Breast epithelium (tissue), 4 donors: ENCODE data around the gene NELL1. TPM values are rescaled to one million over a fixed set of nuclear protein-coding genes. Genes with fewer than 3 reads are reported as not detected.

ENCODE experiments used
- DNase-seq, 2 donors: peaks; one replicate each; pipeline ENCODE4 v3.0.0-alpha.2; 2019; ENCODE audit warnings: low spot score in 2 of 2
- H3K27ac ChIP-seq, 2 donors: fragments of 200-600 bp; sonication (generic) in 1 of 2; one replicate each; pipeline ENCODE4 v1.5.1; 2016 to 2019; ENCODE audit warnings: mild to moderate bottlenecking in 1 of 2
- H3K27me3 ChIP-seq, 2 donors: fragments of 200-600 bp; sonication (generic) in 1 of 2; one replicate each; pipeline versions ENCODE4 v1.5.1 to v1.6.0; 2017 to 2019; ENCODE audit warnings: control low read depth in 1 of 2, mild to moderate bottlenecking in 1 of 2
- H3K36me3 ChIP-seq: fragments of 200-600 bp; one replicate; pipeline ENCODE4 v1.5.1; 2019
- H3K4me1 ChIP-seq, 2 donors: fragments of 200-600 bp; sonication (generic); one replicate each; pipeline ENCODE4 v1.5.1; 2016 to 2019; ENCODE audit warnings: control low read depth in 1 of 2
- H3K4me3 ChIP-seq, 3 donors: fragments of 200-600 bp; sonication (generic); 1 replicate in 2 of 3; 2 replicates in 1 of 3; pipeline ENCODE4 v1.5.1; 2016 to 2019; ENCODE audit warnings: mild to moderate bottlenecking in 3 of 3, moderate library complexity in 2 of 3
- H3K9me3 ChIP-seq, 2 donors: fragments of 200-600 bp; sonication (generic) in 1 of 2; one replicate each; pipeline ENCODE4 v1.5.1; 2016 to 2019; ENCODE audit warnings: control low read depth in 1 of 2
- POLR2A ChIP-seq: fragments of 450-650 bp; IDR thresholded peaks from one replicate; pipeline ENCODE4 v1.6.1; 2016; ENCODE audit warnings: antibody characterized with exemption, mild to moderate bottlenecking, moderate library complexity
- POLR2AphosphoS5 ChIP-seq, 3 donors: sonication (generic); formaldehyde crosslinking; IDR thresholded peaks; one replicate each; pipeline ENCODE4 v1.6.1; 2017; ENCODE audit warnings: antibody characterized with exemption in 3 of 3
- intact Hi-C: fragments of 100-400 bp; cut with DNase I; formaldehyde crosslinking; loops from one replicate; pipeline ENCODE4 v1.15.1; 2023; ENCODE audit warnings: low total_unique reads
- total RNA-seq, 3 donors: library from RNA; depleted of rRNA; stranded (reverse); fragments of >200 nt; gene quantifications; one replicate each; pipeline ENCODE4 v1.1.0, GENCODE V29; 2016
- TF ChIP-seq, protein P1 (sequence below), 3 donors: fragments of 450-650 bp; IDR thresholded peaks; one replicate each; pipeline ENCODE4 v1.5.1; 2016 to 2017; ENCODE audit warnings: antibody characterized with exemption in 3 of 3, mild to moderate bottlenecking in 3 of 3, moderate library complexity in 3 of 3

Gene NELL1
- total RNA-seq, 3 donors from 2014 or later, result 0.15 TPM; not detected in 2

DNA sequence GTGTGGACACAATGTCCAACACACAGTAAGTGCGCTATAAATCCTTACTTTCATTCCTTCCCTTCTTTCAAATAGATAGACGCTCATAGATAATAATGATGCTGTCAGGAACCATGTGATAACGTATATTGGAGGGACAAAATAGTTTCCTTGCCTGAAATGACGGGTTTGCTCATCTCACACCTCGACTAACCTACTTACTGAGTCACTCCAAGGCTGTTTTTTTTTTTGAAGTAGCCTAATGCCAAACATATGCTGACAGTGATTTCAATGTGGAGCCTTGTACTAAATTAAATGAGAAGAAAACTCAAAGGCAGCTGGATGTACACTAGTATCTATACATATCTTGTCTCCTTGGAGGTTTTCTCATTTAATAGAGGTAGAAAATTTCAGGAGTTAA, 400.5 kb downstream of the NELL1 start:
- no peaks in the 10 kb centered on the region for H3K9me3 ChIP-seq
- H3K36me3 ChIP-seq, result no peaks in the 10 kb centered on the region
- no peaks in the 10 kb centered on the region for H3K4me1 ChIP-seq
- H3K27me3 ChIP-seq, result peaks cover 0 to 3% of the 10 kb centered on the region in 2 donors
- no peak overlapping the region for H3K27ac ChIP-seq
- no peak overlapping the region for H3K4me3 ChIP-seq
- TF ChIP-seq, protein P1, sequence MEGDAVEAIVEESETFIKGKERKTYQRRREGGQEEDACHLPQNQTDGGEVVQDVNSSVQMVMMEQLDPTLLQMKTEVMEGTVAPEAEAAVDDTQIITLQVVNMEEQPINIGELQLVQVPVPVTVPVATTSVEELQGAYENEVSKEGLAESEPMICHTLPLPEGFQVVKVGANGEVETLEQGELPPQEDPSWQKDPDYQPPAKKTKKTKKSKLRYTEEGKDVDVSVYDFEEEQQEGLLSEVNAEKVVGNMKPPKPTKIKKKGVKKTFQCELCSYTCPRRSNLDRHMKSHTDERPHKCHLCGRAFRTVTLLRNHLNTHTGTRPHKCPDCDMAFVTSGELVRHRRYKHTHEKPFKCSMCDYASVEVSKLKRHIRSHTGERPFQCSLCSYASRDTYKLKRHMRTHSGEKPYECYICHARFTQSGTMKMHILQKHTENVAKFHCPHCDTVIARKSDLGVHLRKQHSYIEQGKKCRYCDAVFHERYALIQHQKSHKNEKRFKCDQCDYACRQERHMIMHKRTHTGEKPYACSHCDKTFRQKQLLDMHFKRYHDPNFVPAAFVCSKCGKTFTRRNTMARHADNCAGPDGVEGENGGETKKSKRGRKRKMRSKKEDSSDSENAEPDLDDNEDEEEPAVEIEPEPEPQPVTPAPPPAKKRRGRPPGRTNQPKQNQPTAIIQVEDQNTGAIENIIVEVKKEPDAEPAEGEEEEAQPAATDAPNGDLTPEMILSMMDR (IDR thresholded peaks at IDR 0.05), result no peak
- TF ChIP-seq POLR2A (no peak), POLR2AphosphoS5 (IDR thresholded peaks at IDR 0.05) (no peak)
- intact Hi-C loops, result no loop called here
- no peak for DNase-seq

DNA sequence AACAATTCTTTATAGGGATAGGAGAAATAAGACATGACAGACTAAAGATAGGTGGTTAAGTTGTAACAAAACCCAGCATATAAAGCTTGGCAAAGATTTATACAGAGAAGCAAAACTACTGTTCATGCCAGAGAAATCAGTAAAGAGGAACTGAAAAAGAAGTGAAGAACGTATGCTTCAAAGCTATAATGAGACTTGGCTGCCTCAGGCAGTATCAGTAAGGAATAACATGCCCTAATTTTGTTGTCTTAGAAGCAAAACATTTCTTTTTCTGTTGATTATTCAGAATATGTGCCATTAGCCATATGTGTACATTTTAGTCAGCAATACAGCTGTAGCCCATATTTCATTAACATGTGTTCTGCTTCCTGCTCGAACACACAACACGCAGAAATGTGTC, 403.2 kb downstream of the NELL1 start:
- Histone ChIP-seq H3K27me3 (peaks cover 0 to 3% of the 10 kb centered on the region in 2 donors), H3K4me3 (no peak overlapping the region), H3K36me3 (no peaks in the 10 kb centered on the region), H3K4me1 (no peaks in the 10 kb centered on the region), H3K9me3 (no peaks in the 10 kb centered on the region), H3K27ac (no peak overlapping the region)
- TF ChIP-seq POLR2A, result no peak
- no peak for TF ChIP-seq POLR2AphosphoS5 (IDR thresholded peaks at IDR 0.05)
- TF ChIP-seq, protein P1 (IDR thresholded peaks at IDR 0.05), result no peak
- intact Hi-C loops, result no loop called here
- no peak for DNase-seq

DNA sequence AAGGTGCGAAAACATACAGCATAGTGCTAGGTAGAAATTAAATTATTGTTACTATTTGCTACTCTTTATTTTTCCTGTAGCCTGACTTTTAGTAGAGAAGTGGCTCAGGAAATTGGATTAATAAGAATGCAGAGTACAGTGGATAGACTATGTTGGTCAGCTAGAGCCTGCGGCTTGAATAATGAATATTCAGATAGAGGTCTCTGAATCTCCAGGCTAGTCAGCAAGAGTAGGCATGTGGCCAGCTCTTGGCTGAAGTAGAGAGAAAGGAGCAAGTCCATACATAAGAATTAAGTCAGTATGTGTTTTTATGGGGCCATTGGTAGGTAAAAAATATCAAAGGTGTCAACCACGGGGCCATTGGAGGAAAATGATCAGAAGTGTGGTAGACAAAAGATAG, 413.5 kb downstream of the NELL1 start:
- H3K9me3 ChIP-seq, result no peaks in the 10 kb centered on the region
- intact Hi-C loops, result no loop called here
- no peak for DNase-seq
- no peaks in the 10 kb centered on the region for H3K4me1 ChIP-seq
- no peak overlapping the region for H3K4me3 ChIP-seq
- TF ChIP-seq POLR2A (no peak), POLR2AphosphoS5 (IDR thresholded peaks at IDR 0.05) (no peak)
- TF ChIP-seq, protein P1 (IDR thresholded peaks at IDR 0.05), result no peak
- no peak overlapping the region for H3K27ac ChIP-seq
- no peaks in the 10 kb centered on the region for H3K36me3 ChIP-seq
- H3K27me3 ChIP-seq, result no peaks in the 10 kb centered on the region

DNA sequence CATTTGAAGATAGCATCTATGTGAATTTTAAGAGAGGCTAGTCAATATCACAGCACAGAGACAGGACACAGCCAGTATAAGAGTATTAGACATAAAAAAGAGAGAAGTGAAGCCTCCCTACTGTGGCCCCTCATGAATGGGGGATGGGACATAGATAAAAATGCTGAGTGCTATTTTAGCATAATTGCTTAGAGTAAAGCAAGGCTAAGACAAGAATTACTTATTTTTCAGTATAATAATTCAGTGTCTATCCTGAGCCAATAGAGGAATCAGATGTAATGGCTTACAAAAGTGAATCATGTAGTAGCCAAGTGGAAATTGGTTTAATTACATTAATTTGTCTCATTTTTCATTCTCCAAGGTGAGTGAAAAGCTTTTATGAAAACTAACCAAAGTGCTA, 419.5 kb downstream of the NELL1 start:
- TF ChIP-seq POLR2AphosphoS5 (IDR thresholded peaks at IDR 0.05), result no peak
- no peaks in the 10 kb centered on the region for H3K9me3 ChIP-seq
- H3K36me3 ChIP-seq, result no peaks in the 10 kb centered on the region
- intact Hi-C loops, result no loop called here
- H3K4me3 ChIP-seq, result no peak overlapping the region
- no peak overlapping the region for H3K27ac ChIP-seq
- no peak for DNase-seq
- H3K4me1 ChIP-seq, result no peaks in the 10 kb centered on the region
- no peaks in the 10 kb centered on the region for H3K27me3 ChIP-seq

DNA sequence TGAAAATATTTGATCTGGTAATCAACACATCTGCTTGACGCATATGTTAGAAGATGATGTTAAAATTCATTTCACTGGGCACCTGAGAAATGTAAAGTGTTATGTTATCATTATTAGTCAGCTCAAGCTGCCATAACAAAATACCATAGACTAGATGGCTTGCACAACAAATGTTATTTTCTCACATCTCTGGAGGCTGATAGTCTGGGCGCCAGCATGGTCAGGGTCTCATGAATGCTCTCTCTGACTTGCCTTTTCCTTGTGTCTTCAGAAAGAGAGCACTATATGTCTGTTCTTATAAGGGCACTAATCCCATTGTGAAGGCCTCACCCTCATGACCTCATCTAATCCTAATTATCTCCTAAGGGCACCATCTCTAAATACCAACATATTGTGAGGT, 435.3 kb downstream of the NELL1 start:
- H3K9me3 ChIP-seq, result peaks cover 0 to 8% of the 10 kb centered on the region in 2 donors
- no peaks in the 10 kb centered on the region for H3K4me1 ChIP-seq
- no peak overlapping the region for H3K27ac ChIP-seq
- DNase-seq, result no peak
- intact Hi-C loops, result no loop called here
- TF ChIP-seq POLR2AphosphoS5 (IDR thresholded peaks at IDR 0.05) (no peak), POLR2A (no peak)
- TF ChIP-seq, protein P1 (IDR thresholded peaks at IDR 0.05), result no peak
- H3K4me3 ChIP-seq, result no peak overlapping the region
- no peaks in the 10 kb centered on the region for H3K27me3 ChIP-seq
- H3K36me3 ChIP-seq, result no peaks in the 10 kb centered on the region
